ENCODE data around the gene DIP2C. TPM values are rescaled to one million over a fixed set of nuclear protein-coding genes. Genes with fewer than 3 reads are reported as not detected.

The DIP2C gene
- total RNA-seq, 1 experiment from 2014 or later, result 11.4 TPM

- Mint-ChIP-seq H3K36me3 (ENCODE audit: insufficient read depth, unreplicated experiment) (peaks cover 6% of the 10 kb centered on the region), H3K4me1 (ENCODE audit: low read depth, unreplicated experiment) (peaks cover 31% of the 10 kb centered on the region), H3K27ac (ENCODE audit: unreplicated experiment) (peak overlapping the region; percentile 15), H3K4me3 (ENCODE audit: unreplicated experiment) (no peak overlapping the region), H3K9me3 (ENCODE audit: unreplicated experiment) (no peaks in the 10 kb centered on the region), H3K27me3 (ENCODE audit: insufficient read depth, unreplicated experiment) (no peaks in the 10 kb centered on the region)
- no peaks in the 10 kb centered on the region for H3K36me3 ChIP-seq (ENCODE audit: control insufficient read depth, insufficient read depth, low read length)
- DNase-seq, result no peak
- no peaks in the 10 kb centered on the region for H3K9me3 ChIP-seq
- ChIA-PET POLR2A (no interaction called here), CTCF (no interaction called here)
- no peaks in the 10 kb centered on the region for H3K27me3 ChIP-seq (replicated peaks; ENCODE audit: control insufficient read depth, insufficient read depth, low read length)
- H3K4me3 ChIP-seq (ENCODE audit: low read depth, low read length), result no peak overlapping the region
- peaks cover 19% of the 10 kb centered on the region for H3K4me1 ChIP-seq
- intact Hi-C loops (cut with micrococcal nuclease; ENCODE audit: unreplicated experiment), result no loop called here
- no peak for TF ChIP-seq CTCF (IDR thresholded peaks at IDR 0.05; ENCODE audit: insufficient read depth in 1 of 2, low read depth in 1 of 2, low read length in 1 of 2, severe bottlenecking in 1 of 2, unreplicated experiment in 1 of 2)
- BruUV-seq (replicated peaks), result no TSS peak
Observed at GRCh38 chr10:609868-610545, 79.5 kb downstream of the DIP2C start.

GRCh38 chr10:609262-609658, 80.2 kb downstream of the DIP2C start:
- no peaks in the 10 kb centered on the region for H3K9me3 Mint-ChIP-seq (ENCODE audit: unreplicated experiment)
- H3K4me1 Mint-ChIP-seq (ENCODE audit: low read depth, unreplicated experiment), result peaks cover 31% of the 10 kb centered on the region
- H3K4me3 ChIP-seq (ENCODE audit: low read depth, low read length), result no peak overlapping the region
- no TSS peak for BruUV-seq (replicated peaks)
- ChIA-PET CTCF (no interaction called here), POLR2A (no interaction called here)
- H3K9me3 ChIP-seq, result no peaks in the 10 kb centered on the region
- H3K27me3 Mint-ChIP-seq (ENCODE audit: insufficient read depth, unreplicated experiment), result no peaks in the 10 kb centered on the region
- no peaks in the 10 kb centered on the region for H3K36me3 ChIP-seq (ENCODE audit: control insufficient read depth, insufficient read depth, low read length)
- no peak for TF ChIP-seq CTCF (IDR thresholded peaks at IDR 0.05; ENCODE audit: insufficient read depth in 1 of 2, low read depth in 1 of 2, low read length in 1 of 2, severe bottlenecking in 1 of 2, unreplicated experiment in 1 of 2)
- H3K4me3 Mint-ChIP-seq (ENCODE audit: unreplicated experiment), result no peak overlapping the region
- H3K27ac Mint-ChIP-seq (ENCODE audit: unreplicated experiment), result no peak overlapping the region
- peaks cover 18% of the 10 kb centered on the region for H3K4me1 ChIP-seq
- no peaks in the 10 kb centered on the region for H3K27me3 ChIP-seq (replicated peaks; ENCODE audit: control insufficient read depth, insufficient read depth, low read length)
- intact Hi-C loops (cut with micrococcal nuclease; ENCODE audit: unreplicated experiment), result no loop called here
- peaks cover 6% of the 10 kb centered on the region for H3K36me3 Mint-ChIP-seq (ENCODE audit: insufficient read depth, unreplicated experiment)
- DNase-seq, result no peak

GRCh38 chr10:608331-609261, 80.9 kb downstream of the DIP2C start:
- H3K4me3 Mint-ChIP-seq (ENCODE audit: unreplicated experiment), result no peak overlapping the region
- BruUV-seq (replicated peaks), result no TSS peak
- H3K9me3 ChIP-seq, result no peaks in the 10 kb centered on the region

More at GRCh38 chr10:608331-609261, 80.9 kb downstream of the DIP2C start:
- Mint-ChIP-seq H3K27me3 (ENCODE audit: insufficient read depth, unreplicated experiment) (no peaks in the 10 kb centered on the region), H3K27ac (ENCODE audit: unreplicated experiment) (no peak overlapping the region), H3K36me3 (ENCODE audit: insufficient read depth, unreplicated experiment) (peaks cover 6% of the 10 kb centered on the region), H3K4me1 (ENCODE audit: low read depth, unreplicated experiment) (peaks cover 26% of the 10 kb centered on the region), H3K9me3 (ENCODE audit: unreplicated experiment) (no peaks in the 10 kb centered on the region)
- ChIA-PET POLR2A (no interaction called here), CTCF (no interaction called here)
- no peak for DNase-seq
- Histone ChIP-seq H3K4me1 (peaks cover 11% of the 10 kb centered on the region), H3K36me3 (ENCODE audit: control insufficient read depth, insufficient read depth, low read length) (no peaks in the 10 kb centered on the region), H3K27me3 (replicated peaks; ENCODE audit: control insufficient read depth, insufficient read depth, low read length) (no peaks in the 10 kb centered on the region), H3K4me3 (ENCODE audit: low read depth, low read length) (no peak overlapping the region)
- intact Hi-C loops (cut with micrococcal nuclease; ENCODE audit: unreplicated experiment), result no loop called here
- TF ChIP-seq CTCF (IDR thresholded peaks at IDR 0.05; ENCODE audit: insufficient read depth in 1 of 2, low read depth in 1 of 2, low read length in 1 of 2, severe bottlenecking in 1 of 2, unreplicated experiment in 1 of 2), result no peak
